SK-N-SH treated with all-trans-retinoic acid at 6 μM for 48 hours (cell line): Measurements from ENCODE around the gene CAPN13.

Source experiments
- ATAC-seq: fragments of 200-7000 bp; cut with Tn5 transposase; 3 replicates; pipeline ENCODE4 v1.9.1; 2020; ENCODE audit warnings: mild to moderate bottlenecking, moderate library complexity
- ARNTL ChIP-seq: fragments of 450-650 bp; formaldehyde crosslinking; IDR thresholded peaks from 2 replicates; pipeline ENCODE4 v1.5.0; 2020; ENCODE audit warnings: low read depth, mild to moderate bottlenecking, moderate library complexity, borderline replicate concordance
- BACH2 ChIP-seq: fragments of 250-450 bp; sonication (Bioruptor Pico); IDR thresholded peaks from 2 replicates; pipeline ENCODE4 v1.9.0; 2021; ENCODE audit warnings: mild to moderate bottlenecking, borderline replicate concordance
- CREB5 ChIP-seq: fragments of 250-450 bp; sonication (Bioruptor Pico); IDR thresholded peaks from 2 replicates; pipeline ENCODE4 v1.5.1; 2020; ENCODE audit warnings: low read depth, mild to moderate bottlenecking, moderate library complexity
- CSDC2 ChIP-seq: fragments of 250-450 bp; sonication (Bioruptor Pico); IDR thresholded peaks from 2 replicates; pipeline ENCODE4 v1.5.0; 2020; ENCODE audit warnings: mild to moderate bottlenecking, moderate library complexity
- CSRNP3 ChIP-seq: fragments of 250-450 bp; sonication (Bioruptor Pico); IDR thresholded peaks from 2 replicates; pipeline ENCODE4 v1.5.1; 2021; ENCODE audit warnings: mild to moderate bottlenecking, moderate library complexity
- ESRRG ChIP-seq: fragments of 250-450 bp; sonication (Bioruptor Pico); IDR thresholded peaks from 2 replicates; pipeline ENCODE4 v1.6.1; 2021; ENCODE audit warnings: mild to moderate bottlenecking
- GLIS3 ChIP-seq: fragments of 250-450 bp; sonication (Bioruptor Pico); IDR thresholded peaks from 2 replicates; pipeline ENCODE4 v1.5.0; 2020; ENCODE audit warnings: mild to moderate bottlenecking, moderate library complexity
- ISL1 ChIP-seq: fragments of 250-450 bp; sonication (Bioruptor Pico); IDR thresholded peaks from 2 replicates; pipeline ENCODE4 v2.1.2; 2022; ENCODE audit warnings: mild to moderate bottlenecking, moderate library complexity
- PATZ1 ChIP-seq: fragments of 250-450 bp; sonication (Bioruptor Pico); IDR thresholded peaks from 2 replicates; pipeline ENCODE4 v1.8.0; 2020; ENCODE audit warnings: mild to moderate bottlenecking, moderate library complexity, borderline replicate concordance
- POU6F1 ChIP-seq: fragments of 250-450 bp; sonication (Bioruptor Pico); IDR thresholded peaks from 2 replicates; pipeline ENCODE4 v1.8.0; 2021; ENCODE audit warnings: low read depth, mild to moderate bottlenecking, moderate library complexity, borderline replicate concordance
- PPARA ChIP-seq: fragments of 250-450 bp; sonication (Bioruptor Pico); IDR thresholded peaks from 2 replicates; pipeline ENCODE4 v1.5.0; 2020; ENCODE audit warnings: mild to moderate bottlenecking, borderline replicate concordance
- RARB ChIP-seq: fragments of 250-450 bp; sonication (Bioruptor Pico); IDR thresholded peaks from 2 replicates; pipeline ENCODE4 v1.8.0; 2021; ENCODE audit warnings: mild to moderate bottlenecking, moderate library complexity
- TCF4 ChIP-seq: fragments of 250-450 bp; sonication (Bioruptor Pico); IDR thresholded peaks from 2 replicates; pipeline ENCODE4 v1.8.0; 2021; ENCODE audit warnings: mild to moderate bottlenecking, moderate library complexity, borderline replicate concordance
- TOX ChIP-seq: fragments of 250-450 bp; sonication (Bioruptor Pico); IDR thresholded peaks from 2 replicates; pipeline ENCODE4 v1.8.0; 2021; ENCODE audit warnings: mild to moderate bottlenecking, moderate library complexity, borderline replicate concordance
- TSHZ2 ChIP-seq: fragments of 250-450 bp; sonication (Bioruptor Pico); IDR thresholded peaks from 2 replicates; pipeline ENCODE4 v1.5.0; 2020; ENCODE audit warnings: mild to moderate bottlenecking, moderate library complexity
- ZFP3 ChIP-seq: fragments of 250-450 bp; sonication (Bioruptor Pico); IDR thresholded peaks from 2 replicates; pipeline ENCODE4 v1.5.0; 2020; ENCODE audit warnings: mild to moderate bottlenecking, moderate library complexity
- ZNF565 ChIP-seq: fragments of 450-650 bp; formaldehyde crosslinking; conservative IDR thresholded peaks from 2 replicates; pipeline ENCODE4 v1.5.0; 2020; ENCODE audit warnings: low read depth, mild to moderate bottlenecking, moderate library complexity
- ZNF70 ChIP-seq: fragments of 450-650 bp; formaldehyde crosslinking; IDR thresholded peaks from 2 replicates; pipeline ENCODE4 v1.5.0; 2020; ENCODE audit warnings: mild to moderate bottlenecking, moderate library complexity
- ZNF8 ChIP-seq: fragments of 450-650 bp; formaldehyde crosslinking; IDR thresholded peaks from 2 replicates; pipeline ENCODE4 v1.5.0; 2020; ENCODE audit warnings: mild to moderate bottlenecking, moderate library complexity

Gene CAPN13

GRCh38 chr2:30757749-30758148 lies 49.5 kb downstream of the CAPN13 start:
- no peak; the same call in 2 of the 3 replicates for ATAC-seq
- TF ChIP-seq PPARA (CRISPR knock-in tag) (no peak), ISL1 (CRISPR knock-in tag) (no peak), TCF4 (CRISPR knock-in tag) (no peak), CREB5 (CRISPR knock-in tag) (no peak), RARB (no peak), TSHZ2 (CRISPR knock-in tag) (no peak), TOX (CRISPR knock-in tag) (no peak), GLIS3 (CRISPR knock-in tag) (no peak), ZNF8 (CRISPR knock-in tag) (no peak), BACH2 (CRISPR knock-in tag) (no peak), ESRRG (CRISPR knock-in tag) (no peak)

- TF ChIP-seq ZFP3 (CRISPR knock-in tag): no peak
- no peak for TF ChIP-seq PPARA (CRISPR knock-in tag)
- no peak for ATAC-seq
Measured at GRCh38 chr2:30756971-30757370, 50.3 kb downstream of the CAPN13 start.

GRCh38 chr2:30756051-30756719 lies 51.1 kb downstream of the CAPN13 start:
- peak; percentile 54; the same call in 1 of the 3 replicates for ATAC-seq

More at GRCh38 chr2:30756051-30756719, 51.1 kb downstream of the CAPN13 start:
- TF ChIP-seq PATZ1 (CRISPR knock-in tag) (no peak), CSRNP3 (no peak), PPARA (CRISPR knock-in tag) (0 out of 2 replicates have a peak, but pooled peaks have one; percentile 7), ZNF565 (0 out of 2 replicates have a peak, but pooled peaks have one; percentile 7), ZNF70 (CRISPR knock-in tag) (peak; percentile 49; the same call in 1 of the 2 replicates), ARNTL (CRISPR knock-in tag) (peak; percentile 8; the same call in 1 of the 2 replicates), CSDC2 (CRISPR knock-in tag) (no peak), TSHZ2 (CRISPR knock-in tag) (peak; percentile 36; the same call in 1 of the 2 replicates), POU6F1 (CRISPR knock-in tag) (no peak), TCF4 (CRISPR knock-in tag) (peak; percentile 70; the same call in 1 of the 2 replicates)
